ENCODE measurements around the gene PPP4R3A.

DNA sequence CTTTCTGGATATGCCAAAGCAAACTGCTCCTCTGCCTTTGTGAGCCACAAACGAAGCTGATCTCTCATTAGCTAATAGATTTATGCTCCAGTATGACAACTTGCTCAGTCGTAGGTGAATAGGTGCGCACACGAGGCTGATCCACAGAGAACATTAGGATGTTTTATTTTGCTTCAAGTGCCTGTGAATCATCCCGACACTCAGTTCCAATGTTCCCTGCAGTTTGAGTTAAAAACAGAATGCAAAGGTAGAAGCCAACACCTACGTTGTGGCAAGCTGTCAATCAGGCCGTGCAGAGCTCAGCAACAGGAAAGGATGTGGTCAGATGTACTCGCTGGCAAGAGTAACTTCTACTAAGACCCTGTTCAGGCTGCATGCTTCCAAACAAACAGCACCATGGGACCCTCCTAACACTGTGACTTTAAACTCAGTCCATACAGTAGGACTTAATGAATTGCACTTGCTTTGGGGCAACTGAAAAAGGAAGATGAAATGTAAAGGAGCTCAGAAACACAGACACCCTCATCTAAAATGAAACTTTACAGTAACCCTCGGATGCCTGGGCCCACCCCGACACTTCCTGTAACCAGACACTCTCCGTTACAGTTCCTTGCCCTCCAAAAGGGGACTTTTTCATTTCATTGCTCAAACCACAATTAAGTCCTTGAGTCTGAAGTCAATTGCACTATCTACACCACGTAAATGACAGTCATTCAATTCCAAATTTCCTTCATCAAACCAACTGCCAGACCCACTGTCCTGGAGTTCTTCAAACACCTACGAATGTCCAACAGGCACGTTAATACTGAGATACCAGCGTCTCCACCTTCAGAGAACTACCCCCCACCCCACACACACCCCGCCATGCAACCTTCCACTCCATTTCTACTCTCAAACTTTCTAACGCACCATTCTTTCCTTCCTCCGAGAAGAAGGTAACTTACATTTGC lies 94.0 kb downstream of the PPP4R3A start:
- TF ChIP-seq TCF12 (IDR thresholded peaks at IDR 0.05; ENCODE audit: low read depth) (no peak), EP300 (IDR thresholded peaks at IDR 0.05; ENCODE audit: borderline replicate concordance) (no peak), TAF1 (IDR thresholded peaks at IDR 0.05; ENCODE audit: low read depth) (no peak)
- TF ChIP-seq, protein P1, sequence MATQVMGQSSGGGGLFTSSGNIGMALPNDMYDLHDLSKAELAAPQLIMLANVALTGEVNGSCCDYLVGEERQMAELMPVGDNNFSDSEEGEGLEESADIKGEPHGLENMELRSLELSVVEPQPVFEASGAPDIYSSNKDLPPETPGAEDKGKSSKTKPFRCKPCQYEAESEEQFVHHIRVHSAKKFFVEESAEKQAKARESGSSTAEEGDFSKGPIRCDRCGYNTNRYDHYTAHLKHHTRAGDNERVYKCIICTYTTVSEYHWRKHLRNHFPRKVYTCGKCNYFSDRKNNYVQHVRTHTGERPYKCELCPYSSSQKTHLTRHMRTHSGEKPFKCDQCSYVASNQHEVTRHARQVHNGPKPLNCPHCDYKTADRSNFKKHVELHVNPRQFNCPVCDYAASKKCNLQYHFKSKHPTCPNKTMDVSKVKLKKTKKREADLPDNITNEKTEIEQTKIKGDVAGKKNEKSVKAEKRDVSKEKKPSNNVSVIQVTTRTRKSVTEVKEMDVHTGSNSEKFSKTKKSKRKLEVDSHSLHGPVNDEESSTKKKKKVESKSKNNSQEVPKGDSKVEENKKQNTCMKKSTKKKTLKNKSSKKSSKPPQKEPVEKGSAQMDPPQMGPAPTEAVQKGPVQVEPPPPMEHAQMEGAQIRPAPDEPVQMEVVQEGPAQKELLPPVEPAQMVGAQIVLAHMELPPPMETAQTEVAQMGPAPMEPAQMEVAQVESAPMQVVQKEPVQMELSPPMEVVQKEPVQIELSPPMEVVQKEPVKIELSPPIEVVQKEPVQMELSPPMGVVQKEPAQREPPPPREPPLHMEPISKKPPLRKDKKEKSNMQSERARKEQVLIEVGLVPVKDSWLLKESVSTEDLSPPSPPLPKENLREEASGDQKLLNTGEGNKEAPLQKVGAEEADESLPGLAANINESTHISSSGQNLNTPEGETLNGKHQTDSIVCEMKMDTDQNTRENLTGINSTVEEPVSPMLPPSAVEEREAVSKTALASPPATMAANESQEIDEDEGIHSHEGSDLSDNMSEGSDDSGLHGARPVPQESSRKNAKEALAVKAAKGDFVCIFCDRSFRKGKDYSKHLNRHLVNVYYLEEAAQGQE (IDR thresholded peaks at IDR 0.05; ENCODE audit: low read depth) = no peak
